Measurements from ENCODE around the gene HRH1.
"Not testable (repeated sequence)": the region's sequence is repeated elsewhere in the genome, so short reads cannot be mapped to it uniquely, and the experiment has no call there.

Gene HRH1

DNA sequence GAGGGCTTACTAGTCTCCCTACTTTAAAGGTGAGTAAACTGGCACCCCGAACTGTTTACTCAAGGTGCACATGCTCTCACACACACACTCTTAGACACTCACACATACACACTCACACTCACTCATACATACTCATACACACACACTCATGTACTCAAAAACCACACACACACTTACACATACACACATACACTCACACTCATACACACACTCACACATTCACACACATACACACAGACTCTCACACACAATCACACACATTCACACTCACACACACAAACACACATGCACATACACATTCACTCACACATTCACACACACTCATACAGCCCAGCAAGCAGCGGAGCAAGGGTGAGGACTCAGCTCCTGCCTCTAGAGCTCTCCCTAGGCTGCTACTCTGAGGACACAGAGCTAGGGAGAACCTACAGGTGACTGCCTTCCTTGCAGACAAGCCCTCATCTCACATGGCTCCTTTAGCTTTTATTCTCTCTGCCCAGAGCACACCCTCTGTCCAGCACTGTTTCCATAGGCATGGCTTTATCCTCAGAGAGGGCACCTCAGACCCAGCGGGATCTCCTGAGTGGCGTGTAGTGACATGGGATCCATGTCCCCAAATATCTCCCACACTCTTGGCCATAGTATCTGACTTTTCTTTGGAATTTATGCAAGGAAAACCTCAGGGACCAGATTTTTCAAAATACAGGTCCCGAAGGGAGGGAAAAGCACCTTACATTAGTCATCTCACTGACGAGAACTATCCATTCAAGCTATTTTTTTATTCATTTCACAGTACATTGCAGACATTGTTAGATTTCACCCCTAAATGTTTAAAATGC is 91.8 kb downstream of the HRH1 start:
- DNase-seq, result no peak

DNA sequence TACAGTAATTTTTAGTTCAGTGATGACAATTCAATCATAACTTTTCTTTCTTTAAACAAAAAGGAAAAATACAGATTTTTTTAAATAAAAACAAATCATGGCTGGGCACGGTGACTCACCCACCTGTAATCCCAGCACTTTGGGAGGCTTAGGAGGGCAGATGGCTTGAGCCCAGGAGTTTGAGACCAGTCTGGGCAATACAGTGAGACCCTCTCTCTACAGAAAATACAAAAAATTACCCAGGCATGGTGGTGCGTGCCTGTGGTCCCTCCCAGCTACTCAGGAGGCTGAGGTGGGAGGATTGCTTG is 92.3 kb downstream of the HRH1 start:
- peak; percentile 20 for DNase-seq

- no peak for DNase-seq
Measured at GRCh38 chr3:11247362-11247761, 93.1 kb downstream of the HRH1 start.

DNA sequence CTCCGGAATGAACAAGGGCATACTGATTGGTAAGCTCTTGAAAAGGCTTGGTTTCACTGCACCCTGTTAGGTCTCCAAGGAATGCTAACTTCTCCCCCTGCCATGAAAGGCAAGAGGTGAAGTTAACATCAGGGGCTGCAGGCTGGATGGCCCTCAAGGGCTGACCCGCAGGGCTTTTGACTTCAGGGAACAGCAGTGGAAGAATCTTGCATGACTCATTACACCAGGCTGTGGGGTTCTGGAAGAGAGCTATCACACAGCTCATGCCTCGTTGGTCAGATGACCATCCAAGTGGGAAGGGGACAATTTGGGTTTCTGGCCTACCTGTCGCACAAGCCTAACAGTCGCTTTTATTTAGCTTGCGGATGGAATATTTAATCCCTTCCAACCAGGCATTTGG is 94.3 kb downstream of the HRH1 start:
- DNase-seq, result peak; percentile 52

DNA sequence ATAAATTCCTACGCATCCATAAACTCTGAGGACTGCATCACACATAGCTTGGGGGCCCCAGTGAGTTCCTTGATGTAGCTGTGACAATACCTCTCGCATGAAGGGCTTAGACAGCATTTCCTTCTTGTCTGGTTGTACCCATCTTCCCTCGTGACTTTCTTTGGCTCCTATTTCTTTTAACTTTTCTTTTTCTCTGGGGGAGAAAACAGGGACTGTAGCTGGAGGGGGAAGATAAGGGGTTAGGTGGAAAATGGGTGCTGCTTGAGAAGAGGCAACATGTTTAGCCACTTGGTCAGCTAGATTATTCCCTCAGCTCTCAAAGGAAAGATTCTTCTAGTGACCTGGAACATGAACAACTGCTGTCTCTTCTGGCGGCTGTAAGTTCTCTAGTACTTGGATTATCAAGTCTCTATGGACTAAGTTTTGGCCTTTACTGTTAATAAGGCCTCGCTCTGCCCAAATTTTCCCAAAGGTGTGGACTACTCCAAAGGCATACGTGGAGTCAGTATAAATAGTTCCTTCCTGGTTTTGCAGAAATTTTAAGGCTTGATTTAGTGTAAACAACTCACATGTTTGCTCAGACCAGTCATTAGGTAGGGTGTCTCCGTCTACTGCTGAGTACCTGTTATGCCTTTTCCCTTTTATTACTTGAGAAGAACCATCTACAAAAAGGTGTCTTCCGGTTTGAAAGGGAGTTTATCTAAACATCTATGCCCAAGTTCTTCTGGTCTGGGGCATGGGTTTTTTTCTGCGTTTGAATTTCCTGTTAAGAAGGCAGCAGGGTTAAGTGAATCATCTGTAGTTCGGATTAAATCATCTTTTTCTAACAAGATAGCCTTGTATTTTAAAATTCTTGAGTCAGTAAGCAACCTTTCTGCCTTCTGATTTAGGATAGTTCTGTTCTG is 96.9 kb downstream of the HRH1 start:
- no peak for DNase-seq

DNA sequence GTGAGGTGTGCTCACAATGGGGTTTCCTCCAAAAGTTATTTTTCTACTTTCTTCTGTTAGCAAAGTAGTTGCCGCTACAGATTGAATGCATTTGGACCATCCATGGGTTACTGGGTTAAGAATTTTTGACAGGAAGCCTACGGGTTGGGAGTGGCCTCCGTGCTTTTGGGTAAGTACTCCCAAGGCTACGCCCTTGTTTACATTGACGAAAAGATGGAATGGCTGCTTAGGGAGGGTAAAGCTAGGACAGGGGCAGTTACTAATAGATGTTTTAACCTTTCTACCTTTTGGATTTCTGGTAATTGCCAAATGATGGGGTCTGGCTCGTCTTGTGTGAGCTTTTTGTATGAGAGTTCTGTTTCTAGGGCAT is 97.5 kb downstream of the HRH1 start:
- no peak for DNase-seq

DNA sequence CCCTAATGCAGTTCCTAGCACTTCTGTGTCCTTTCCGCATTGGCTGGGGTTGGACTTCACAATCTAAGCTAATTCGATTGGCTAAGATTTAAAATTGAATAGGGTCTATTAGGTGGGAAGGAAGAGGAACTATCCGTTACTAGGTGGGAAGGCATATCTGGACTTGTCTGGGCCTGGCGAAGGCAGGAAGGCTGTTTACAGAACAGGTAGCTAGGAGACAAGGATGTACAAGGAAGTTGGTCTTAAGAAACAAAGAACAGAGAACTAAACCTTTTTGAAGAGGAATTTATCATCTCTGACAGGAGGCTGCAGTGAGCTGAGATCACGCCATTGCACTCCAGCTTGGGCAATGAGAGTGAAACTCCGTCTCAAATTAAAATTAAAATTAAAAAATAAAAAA is 100.6 kb downstream of the HRH1 start:
- no peak for DNase-seq

GRCh38 chr3:11255537-11255936 is 101.2 kb downstream of the HRH1 start:
- not testable (repeated sequence) for DNase-seq

DNA sequence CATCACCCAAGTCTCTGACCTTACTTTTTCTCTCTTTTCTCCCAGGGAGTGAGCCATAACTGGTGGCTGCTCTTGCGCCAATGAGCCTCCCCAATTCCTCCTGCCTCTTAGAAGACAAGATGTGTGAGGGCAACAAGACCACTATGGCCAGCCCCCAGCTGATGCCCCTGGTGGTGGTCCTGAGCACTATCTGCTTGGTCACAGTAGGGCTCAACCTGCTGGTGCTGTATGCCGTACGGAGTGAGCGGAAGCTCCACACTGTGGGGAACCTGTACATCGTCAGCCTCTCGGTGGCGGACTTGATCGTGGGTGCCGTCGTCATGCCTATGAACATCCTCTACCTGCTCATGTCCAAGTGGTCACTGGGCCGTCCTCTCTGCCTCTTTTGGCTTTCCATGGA is 104.7 kb downstream of the HRH1 start:
- no peak for DNase-seq

DNA sequence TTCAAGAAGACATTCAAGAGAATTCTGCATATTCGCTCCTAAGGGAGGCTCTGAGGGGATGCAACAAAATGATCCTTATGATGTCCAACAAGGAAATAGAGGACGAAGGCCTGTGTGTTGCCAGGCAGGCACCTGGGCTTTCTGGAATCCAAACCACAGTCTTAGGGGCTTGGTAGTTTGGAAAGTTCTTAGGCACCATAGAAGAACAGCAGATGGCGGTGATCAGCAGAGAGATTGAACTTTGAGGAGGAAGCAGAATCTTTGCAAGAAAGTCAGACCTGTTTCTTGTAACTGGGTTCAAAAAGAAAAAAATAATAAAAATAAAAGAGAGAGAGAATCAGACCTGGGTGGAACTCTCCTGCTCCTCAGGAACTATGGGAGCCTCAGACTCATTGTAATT is 106.2 kb downstream of the HRH1 start:
- no peak for DNase-seq

DNA sequence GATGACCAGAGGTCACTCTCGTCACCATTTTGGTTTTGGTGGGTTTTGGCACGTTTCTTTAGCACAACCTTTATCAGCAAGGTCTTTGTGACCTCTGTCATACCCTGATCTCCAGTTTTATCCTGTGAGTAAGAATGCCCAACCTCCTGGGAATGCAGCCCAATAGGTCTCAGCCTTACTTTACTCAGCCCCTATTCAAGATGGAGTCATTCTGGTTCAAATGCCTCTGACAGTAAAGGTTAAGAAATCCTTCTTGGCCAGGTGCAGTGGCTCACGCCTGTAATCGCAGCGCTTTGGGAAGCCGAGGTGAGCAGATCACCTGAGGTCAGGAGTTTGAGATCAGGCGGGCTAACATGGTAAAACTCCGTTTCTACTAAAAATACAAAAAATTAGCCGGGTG is 114.7 kb downstream of the HRH1 start:
- no peak for DNase-seq

DNA sequence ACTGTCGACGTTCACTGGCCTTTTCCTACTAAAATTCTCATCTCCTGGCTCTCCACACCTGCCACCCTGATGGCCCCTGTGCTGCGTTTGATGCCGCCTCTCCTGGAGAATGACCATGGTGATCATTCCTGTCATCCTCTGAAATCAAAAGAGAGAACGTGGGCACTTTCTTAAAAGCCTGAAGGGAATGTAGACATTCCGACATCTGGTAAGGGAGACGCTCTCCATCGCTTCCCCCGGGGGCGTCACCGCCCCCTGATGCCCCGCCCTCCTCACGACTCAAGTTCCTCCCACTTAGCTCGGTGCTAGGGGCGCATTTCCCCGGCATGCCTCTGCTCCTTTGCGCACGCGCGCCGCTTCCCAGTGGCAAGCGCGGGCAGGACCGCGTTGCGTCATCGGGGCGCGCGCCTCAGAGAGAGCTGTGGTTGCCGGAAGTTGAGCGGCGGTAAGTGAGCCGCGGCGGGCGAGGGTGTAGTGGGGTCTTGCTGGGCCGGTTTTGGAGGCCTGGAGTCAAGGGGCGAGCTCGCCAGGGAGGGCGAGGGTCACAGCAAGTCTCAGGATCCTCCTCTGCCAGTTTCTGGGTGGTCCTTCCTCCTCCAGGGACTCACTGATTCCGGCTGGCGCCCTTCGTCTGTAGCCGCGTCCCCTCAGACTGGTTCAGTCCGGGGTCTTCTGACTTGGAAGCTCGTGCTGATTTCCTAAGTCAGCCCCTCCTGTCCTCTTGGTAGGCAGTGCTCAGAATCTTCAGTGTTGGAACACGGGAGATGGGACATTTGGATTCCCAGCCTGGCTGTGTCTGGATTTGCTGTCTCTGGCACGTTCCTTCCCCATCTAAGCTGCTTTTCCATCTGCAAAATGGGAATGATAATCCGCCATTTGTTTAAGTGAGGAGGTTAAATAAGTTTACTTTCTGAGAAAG is 118.0 kb downstream of the HRH1 start, which contains the start of gene ATG7:
ATG7 (plus strand) TSS at position 412 of the 919 bp plus-strand sequence. CDS start 26,299 bp downstream, outside the sequence.
- peak; percentile 98 for DNase-seq

- no peak for DNase-seq
Measured at GRCh38 chr3:11272906-11273574, 118.7 kb downstream of the HRH1 start.

DNA sequence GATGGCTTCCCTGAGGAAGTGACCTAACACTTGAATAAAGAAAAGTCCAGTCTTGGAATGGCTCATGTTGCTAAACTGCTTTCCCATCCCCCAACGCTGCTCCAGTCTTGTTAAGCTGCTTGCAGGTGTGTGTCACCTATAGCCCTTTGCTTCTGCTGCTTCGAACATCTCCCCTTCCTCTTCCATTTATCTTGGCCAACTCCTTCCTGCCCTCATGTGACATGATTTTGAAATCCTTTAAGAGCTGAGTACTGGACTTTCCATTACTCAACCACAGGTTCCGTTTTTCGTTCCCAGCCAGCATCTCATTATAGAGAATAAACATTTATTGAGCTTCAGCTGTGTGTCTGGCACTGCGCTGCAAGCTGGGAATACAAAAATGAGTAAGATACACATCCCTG is 119.6 kb downstream of the HRH1 start:
- DNase-seq, result no peak

- no peak for DNase-seq
Measured at GRCh38 chr3:11274566-11275142, 120.4 kb downstream of the HRH1 start.

- no peak for DNase-seq
Measured at GRCh38 chr3:11275926-11276325, 121.6 kb downstream of the HRH1 start.

- DNase-seq, result no peak
Measured at GRCh38 chr3:11276901-11277300, 122.6 kb downstream of the HRH1 start.

DNA sequence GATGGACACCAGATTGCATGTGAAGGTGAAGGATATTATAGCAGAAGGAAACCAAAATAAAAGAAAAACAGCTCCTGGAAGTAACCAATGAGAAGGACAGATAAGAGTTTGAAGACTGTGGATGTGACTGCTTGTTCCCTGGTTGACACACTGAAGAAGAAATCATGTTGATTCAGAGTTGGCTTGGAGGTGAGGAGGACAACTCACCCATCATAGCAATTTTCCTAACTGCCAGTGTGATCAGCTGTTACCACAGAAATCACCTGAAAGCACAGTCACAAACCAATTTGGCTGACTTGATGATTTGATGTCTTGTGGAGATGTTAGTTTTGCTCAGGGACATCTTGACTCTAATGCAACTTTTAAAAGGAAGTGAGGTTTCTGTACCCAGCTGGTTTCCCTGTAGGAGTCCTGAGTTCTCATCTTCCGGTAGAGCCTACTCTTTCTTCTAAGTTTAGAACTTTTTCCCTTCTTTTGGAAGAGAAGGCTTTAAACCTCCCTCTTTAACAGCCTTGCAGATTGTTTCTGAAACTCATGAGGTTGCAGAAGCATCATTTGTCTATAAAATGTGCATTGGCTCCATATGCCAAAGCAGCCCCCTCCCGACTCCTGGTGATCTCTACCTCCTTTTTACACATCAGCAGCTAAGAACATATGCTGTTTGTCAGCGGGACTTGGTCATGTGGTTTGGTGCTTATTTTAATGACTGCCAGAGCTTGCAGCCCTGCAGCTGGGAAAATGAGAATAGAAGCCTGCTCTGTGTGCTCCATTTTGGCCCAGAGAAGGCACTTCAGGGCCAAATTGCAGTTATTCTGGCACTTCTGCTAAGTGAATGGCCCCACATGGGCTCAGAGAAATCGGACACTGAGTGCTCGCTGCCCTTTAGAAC is 128.2 kb downstream of the HRH1 start:
- no peak for DNase-seq

GRCh38 chr3:11283139-11283475 is 128.8 kb downstream of the HRH1 start:
- DNase-seq, result no peak

DNA sequence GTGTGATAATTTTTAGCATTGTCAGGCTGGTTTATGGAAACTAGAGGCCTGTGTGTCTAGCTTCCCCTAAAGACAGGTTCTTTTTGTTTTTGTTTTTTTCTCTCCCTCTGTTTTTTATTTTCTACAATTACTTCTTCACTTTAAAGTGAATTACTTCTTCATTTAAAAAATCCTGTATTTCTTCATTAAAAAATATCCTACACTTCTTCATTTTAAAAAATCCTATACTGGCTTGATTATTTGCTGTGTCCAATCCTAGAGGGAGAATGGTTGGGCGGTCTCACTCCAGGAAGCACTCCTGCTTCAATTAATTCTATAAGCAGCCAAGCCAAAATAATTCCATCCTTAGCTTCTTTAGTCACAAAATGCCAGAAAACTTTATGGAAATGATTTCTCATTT is 129.7 kb downstream of the HRH1 start:
- DNase-seq, result no peak

GRCh38 chr3:11285471-11285870 is 131.2 kb downstream of the HRH1 start:
- no peak for DNase-seq

All from EL (cell line).